HG02759 (cell line): ENCODE data around the gene PIK3C2G.
"Not testable (repeated sequence)": the region's sequence is repeated elsewhere in the genome, so short reads cannot be mapped to it uniquely, and the experiment has no call there.

Experiments used
- ATAC-seq: cut with Tn5 transposase; IDR thresholded peaks from one replicate; pipeline ENCODE4 v1.9.1; 2021; ENCODE audit warnings: mild to moderate bottlenecking, moderate library complexity; ENCODE audit not compliant: unreplicated experiment

The PIK3C2G gene

GRCh38 chr12:18693986-18694385 is 432.7 kb downstream of the PIK3C2G start:
- ATAC-seq = not testable (repeated sequence)

- no peak for ATAC-seq
These were observed 435.8 kb downstream of the PIK3C2G start for GRCh38 chr12:18696971-18697602.
